Astrocyte (in vitro differentiated cells and primary cell): Measurements from ENCODE around the gene GRHL1. TPM values are rescaled to one million over a fixed set of nuclear protein-coding genes. Genes with fewer than 3 reads are reported as not detected.

Source experiments
- DNase-seq: peaks from one replicate; pipeline ENCODE4 v3.0.0-alpha.2; 2010; ENCODE audit warnings: low read depth
- FAIRE-seq: peaks from 2 replicates; lab custom pipeline; 2011; peaks lifted over from hg19 to GRCh38; lab: Jason Lieb, UNC
- H2AFZ ChIP-seq: 2 replicates; pipeline ENCODE4 v1.6.0; 2012; ENCODE audit warnings: low read depth, low read length, inconsistent platforms
- H3K27ac ChIP-seq: 2 replicates; pipeline ENCODE4 v1.5.1; 2011; ENCODE audit warnings: low read depth, low read length, inconsistent platforms
- H3K27me3 ChIP-seq: 2 replicates; pipeline ENCODE4 v1.6.0; 2011; ENCODE audit warnings: low read length, inconsistent platforms; ENCODE audit not compliant: insufficient read depth
- H3K36me3 ChIP-seq: 2 replicates; pipeline ENCODE4 v1.5.1; 2011; ENCODE audit warnings: low read length, inconsistent platforms; ENCODE audit not compliant: insufficient read depth
- H3K4me1 ChIP-seq: 2 replicates; pipeline ENCODE4 v1.5.1; 2011; ENCODE audit warnings: low read length, inconsistent platforms; ENCODE audit not compliant: insufficient read depth
- H3K4me2 ChIP-seq: 2 replicates; pipeline ENCODE4 v1.6.0; 2012; ENCODE audit warnings: low read length, inconsistent platforms
- H3K4me3 ChIP-seq: 2 replicates; pipeline ENCODE4 v1.5.1; 2011; ENCODE audit warnings: low read depth, mild to moderate bottlenecking, low read length, inconsistent platforms; ENCODE audit not compliant: insufficient read depth
- H3K79me2 ChIP-seq: 2 replicates; pipeline ENCODE4 v1.6.0; 2012; ENCODE audit warnings: mild to moderate bottlenecking, low read length, inconsistent platforms; ENCODE audit not compliant: insufficient read depth
- H3K9ac ChIP-seq: 2 replicates; pipeline ENCODE4 v1.6.0; 2012; ENCODE audit warnings: mild to moderate bottlenecking, low read length, inconsistent platforms
- H3K9me3 ChIP-seq: 2 replicates; pipeline ENCODE4 v1.5.1; 2012; ENCODE audit warnings: low read depth, mild to moderate bottlenecking, low read length, inconsistent platforms; ENCODE audit not compliant: insufficient read depth
- H4K20me1 ChIP-seq: 2 replicates; pipeline ENCODE4 v1.6.0; 2012; ENCODE audit warnings: low read length, inconsistent platforms; ENCODE audit not compliant: insufficient read depth
- H3K27ac Mint-ChIP-seq: one replicate; pipeline ENCODE4 v1.8.0; 2021; ENCODE audit warnings: mild to moderate bottlenecking, mixed read lengths; ENCODE audit not compliant: unreplicated experiment
- H3K27me3 Mint-ChIP-seq: one replicate; pipeline ENCODE4 v1.8.0; 2021; ENCODE audit warnings: low read depth, mixed read lengths; ENCODE audit not compliant: unreplicated experiment
- H3K36me3 Mint-ChIP-seq: one replicate; pipeline ENCODE4 v1.8.0; 2021; ENCODE audit warnings: low read depth, mixed read lengths; ENCODE audit not compliant: unreplicated experiment
- H3K4me1 Mint-ChIP-seq: one replicate; pipeline ENCODE4 v1.8.0; 2021; ENCODE audit warnings: low read depth, mixed read lengths; ENCODE audit not compliant: unreplicated experiment
- H3K4me3 Mint-ChIP-seq: one replicate; pipeline ENCODE4 v1.8.0; 2021; ENCODE audit warnings: mild to moderate bottlenecking, moderate library complexity, mixed read lengths; ENCODE audit not compliant: unreplicated experiment
- H3K9me3 Mint-ChIP-seq: one replicate; pipeline ENCODE4 v1.8.0; 2021; ENCODE audit warnings: mild to moderate bottlenecking, mixed read lengths; ENCODE audit not compliant: unreplicated experiment
- CTCF ChIP-seq: IDR thresholded peaks from 2 replicates; pipeline ENCODE4 v1.5.1; 2011; ENCODE audit warnings: low read depth, mild to moderate bottlenecking, inconsistent platforms, low read length, moderate library complexity; ENCODE audit not compliant: insufficient read depth
- EZH2 ChIP-seq: IDR thresholded peaks from 2 replicates; pipeline ENCODE4 v1.6.1; 2012; ENCODE audit warnings: mild to moderate bottlenecking, low read length, inconsistent platforms; ENCODE audit not compliant: insufficient read depth
- total RNA-seq: library from RNA; stranded (reverse); gene quantifications from 2 replicates; pipeline ENCODE4 v1.2.1, GENCODE V29; 2021

GRHL1 gene
- total RNA-seq, 1 donor from 2014 or later: 4.1 TPM

- Mint-ChIP-seq H3K27ac (no peak overlapping the region), H3K4me1 (peaks cover 3% of the 10 kb centered on the region), H3K27me3 (no peaks in the 10 kb centered on the region), H3K4me3 (no peak overlapping the region), H3K9me3 (no peaks in the 10 kb centered on the region), H3K36me3 (no peaks in the 10 kb centered on the region)
- Histone ChIP-seq H2AFZ (no peak overlapping the region), H3K79me2 (no peaks in the 10 kb centered on the region), H4K20me1 (no peaks in the 10 kb centered on the region), H3K27me3 (no peaks in the 10 kb centered on the region), H3K4me3 (no peak overlapping the region), H3K36me3 (no peaks in the 10 kb centered on the region), H3K9ac (no peak overlapping the region), H3K27ac (no peak overlapping the region), H3K4me1 (no peaks in the 10 kb centered on the region), H3K4me2 (no peak overlapping the region), H3K9me3 (no peaks in the 10 kb centered on the region)
- TF ChIP-seq CTCF: no peak
- DNase-seq (no peak), FAIRE-seq (no peak)
Measured at GRCh38 chr2:9965119-9965822, 13.8 kb downstream of the GRHL1 start.

GRCh38 chr2:9966491-9967022 is 15.1 kb downstream of the GRHL1 start:
- no peaks in the 10 kb centered on the region for H3K9me3 ChIP-seq
- FAIRE-seq: no peak
- no peaks in the 10 kb centered on the region for H3K9me3 Mint-ChIP-seq

More at GRCh38 chr2:9966491-9967022, 15.1 kb downstream of the GRHL1 start:
- no peaks in the 10 kb centered on the region for H3K4me1 ChIP-seq
- Mint-ChIP-seq H3K36me3 (no peaks in the 10 kb centered on the region), H3K27me3 (no peaks in the 10 kb centered on the region), H3K4me3 (no peak overlapping the region), H3K27ac (no peak overlapping the region), H3K4me1 (peaks cover 7% of the 10 kb centered on the region)
- TF ChIP-seq CTCF: no peak
- no peak for TF ChIP-seq EZH2
- H3K36me3 ChIP-seq: no peaks in the 10 kb centered on the region
- H4K20me1 ChIP-seq: no peaks in the 10 kb centered on the region
- no peak overlapping the region for H3K27ac ChIP-seq
- H3K4me3 ChIP-seq: no peak overlapping the region
- H3K9ac ChIP-seq: no peak overlapping the region
- H2AFZ ChIP-seq: no peak overlapping the region
- no peaks in the 10 kb centered on the region for H3K79me2 ChIP-seq
- H3K4me2 ChIP-seq: no peak overlapping the region
- no peak for DNase-seq
- no peaks in the 10 kb centered on the region for H3K27me3 ChIP-seq
